ENCODE results near the gene MRPL22.
"Not testable (repeated sequence)": the region's sequence is repeated elsewhere in the genome, so short reads cannot be mapped to it uniquely, and the experiment has no call there.

The MRPL22 gene

DNA sequence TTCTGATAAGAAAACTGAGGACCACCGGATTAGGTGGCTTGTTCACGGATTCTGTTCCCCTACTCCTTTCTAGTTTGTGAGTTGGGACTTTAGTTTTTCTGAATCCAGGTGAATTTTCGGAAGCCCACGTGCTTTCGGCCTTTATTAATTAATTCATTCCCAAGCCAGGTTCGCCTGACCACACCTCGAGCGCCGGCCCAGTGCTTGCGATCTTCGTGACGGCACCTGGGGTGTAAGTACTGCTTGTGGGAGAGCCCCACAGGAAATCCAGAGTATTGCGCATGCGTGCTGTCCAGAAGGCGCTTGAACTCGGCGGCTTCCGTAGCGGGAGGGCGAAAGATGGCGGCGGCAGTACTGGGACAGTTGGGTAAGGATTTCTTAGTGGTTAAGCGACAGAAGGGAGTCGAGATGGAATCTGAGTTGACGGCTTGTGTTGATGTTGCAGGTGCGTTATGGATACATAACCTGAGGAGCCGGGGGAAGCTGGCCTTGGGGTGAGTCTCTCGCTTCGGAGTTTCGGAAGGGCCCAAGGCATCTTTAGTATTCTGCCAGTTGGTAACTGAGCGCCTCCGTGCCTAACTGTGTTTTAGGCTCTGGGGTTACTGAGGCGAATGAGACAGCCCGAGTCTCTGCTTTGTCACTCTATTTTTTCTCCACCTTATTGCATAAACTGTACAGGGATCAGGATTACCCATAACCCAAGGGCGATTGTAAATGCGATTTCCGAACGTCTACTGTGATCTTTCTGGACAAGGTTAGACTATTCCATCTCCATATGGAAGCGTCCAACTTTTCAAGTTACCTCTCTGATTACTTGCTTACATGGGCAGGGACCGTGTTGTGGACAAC, at the start of gene MRPL22:
TSS of gene MRPL22 (plus strand) at position 302 of the 849 bp plus-strand sequence. CDS start at position 340, 38 bp downstream.
- peak; percentile 92 for DNase-seq

GRCh38 chr5:154892369-154892771, 48.5 kb upstream of the MRPL22 start:
- DNase-seq, result no peak

DNA sequence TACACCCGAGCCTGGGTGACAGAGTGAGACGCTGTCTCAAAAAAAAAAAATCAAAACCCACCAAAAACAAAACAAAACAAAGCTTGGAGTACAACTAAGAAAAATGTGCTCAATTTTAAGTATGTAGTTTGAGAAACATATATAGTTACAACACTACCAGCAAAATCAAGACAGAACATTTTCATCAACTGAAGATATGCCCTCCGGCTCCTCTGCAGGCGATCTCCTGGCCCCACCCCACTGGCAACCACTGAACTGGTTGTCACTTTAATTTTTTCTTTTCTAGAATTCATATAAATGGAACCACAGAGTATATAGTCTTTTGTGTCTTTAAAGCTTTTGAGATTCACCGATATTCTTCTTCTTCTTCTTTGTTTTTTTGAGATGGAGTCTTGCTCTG, 47.5 kb upstream of the MRPL22 start:
- DNase-seq, result no peak

GRCh38 chr5:154895606-154896561, 45.0 kb upstream of the MRPL22 start:
- DNase-seq, result no peak

DNA sequence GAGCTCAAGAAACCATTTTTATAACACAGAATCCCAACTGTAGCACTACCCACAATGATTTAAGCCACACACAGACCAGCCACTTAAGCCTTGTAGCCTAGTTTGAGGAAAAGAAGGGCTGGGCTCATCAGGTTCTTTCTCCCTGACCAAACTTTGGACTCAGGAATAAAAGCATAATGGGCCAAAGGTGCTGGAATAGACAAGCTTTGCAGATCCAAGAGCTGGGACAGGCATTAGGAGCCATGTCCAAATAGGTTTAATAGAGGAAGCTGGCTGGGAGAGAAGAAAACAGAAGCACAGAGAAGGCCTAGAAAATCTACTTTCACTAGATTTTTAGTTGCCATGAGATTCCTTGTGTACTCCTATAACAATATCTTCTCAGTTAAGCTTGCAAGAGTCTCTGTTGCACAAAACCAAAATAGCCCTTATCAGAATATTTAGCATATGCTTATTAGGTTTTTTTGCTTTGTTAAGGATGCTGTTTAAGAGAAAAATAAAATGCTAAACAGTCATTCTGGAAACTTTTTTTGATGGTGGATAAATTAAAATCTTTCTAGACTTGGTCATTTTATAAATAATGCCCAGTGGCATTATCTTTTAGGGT, 44.2 kb upstream of the MRPL22 start:
- no peak for DNase-seq

- no peak for DNase-seq
These were observed 42.7 kb upstream of the MRPL22 start for GRCh38 chr5:154898210-154898609.

DNA sequence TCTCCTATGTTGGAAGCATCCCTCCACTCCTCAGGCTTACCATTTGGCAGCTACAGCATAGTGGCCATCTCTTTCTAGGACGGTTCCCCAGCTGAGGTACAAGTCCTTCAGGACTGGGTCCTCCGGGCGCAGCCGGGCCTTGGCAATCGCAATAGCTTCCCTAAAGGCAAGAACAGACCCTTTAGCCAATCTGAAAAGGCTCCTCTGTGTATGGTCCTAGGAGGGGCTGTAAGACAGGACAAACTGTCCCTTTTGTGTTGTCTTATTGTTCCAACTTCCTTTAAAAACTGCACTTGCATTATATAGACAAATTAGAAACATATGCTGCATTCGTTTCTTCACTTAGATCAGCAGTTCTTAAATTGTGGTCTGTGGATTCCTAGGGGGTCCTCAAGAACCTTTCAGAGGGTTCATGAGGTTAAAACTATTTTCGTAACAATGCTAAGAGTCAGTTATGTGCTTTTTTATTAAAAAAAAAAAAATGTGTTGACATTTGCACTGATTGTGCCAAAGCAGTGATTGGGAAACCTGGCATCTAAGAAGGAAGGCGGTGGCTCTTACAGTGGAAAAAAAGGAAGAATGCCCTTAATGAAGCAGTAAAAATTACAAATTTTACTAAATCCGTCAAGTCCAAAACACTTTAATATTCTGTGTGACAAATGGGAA, 41.6 kb upstream of the MRPL22 start:
- no peak for DNase-seq

DNA sequence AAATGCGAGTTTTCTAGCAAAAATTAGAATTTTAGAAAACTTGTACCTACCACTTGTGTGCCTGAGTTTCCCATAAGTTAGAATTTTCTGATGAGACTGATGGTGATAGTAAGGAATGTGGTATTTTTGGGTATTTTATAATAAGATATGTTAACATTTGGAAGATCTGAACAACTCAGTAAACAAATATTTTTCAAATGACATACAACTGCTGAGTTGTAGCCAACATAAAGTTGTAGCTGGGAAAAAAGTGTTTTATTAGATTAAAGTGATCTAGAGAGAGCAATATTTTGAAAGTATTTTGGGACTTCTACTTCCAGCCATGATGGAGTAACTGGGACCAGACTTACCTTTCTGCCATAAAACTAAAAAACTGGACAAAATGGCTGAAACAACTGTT, 40.8 kb upstream of the MRPL22 start:
- DNase-seq, result no peak

DNA sequence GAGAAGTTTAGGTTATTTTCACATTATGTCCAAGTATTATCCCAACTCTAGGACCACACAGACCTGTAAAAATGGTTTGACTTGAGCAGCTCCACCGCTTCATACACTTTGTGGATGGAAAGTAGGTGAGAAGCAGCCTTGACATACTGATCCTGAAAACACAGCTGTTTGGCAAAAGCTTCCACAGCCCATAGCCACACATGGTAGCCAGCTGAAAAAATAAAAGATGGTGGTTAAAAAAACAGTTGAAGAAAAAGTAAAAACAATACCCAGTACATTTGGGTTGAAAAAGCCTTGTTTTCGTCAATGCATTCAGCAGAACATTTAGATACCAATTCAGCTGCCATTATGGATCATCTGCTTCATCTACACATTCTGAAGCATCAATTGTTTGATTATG, 39.6 kb upstream of the MRPL22 start:
- DNase-seq, result no peak

GRCh38 chr5:154901913-154902312, 39.0 kb upstream of the MRPL22 start:
- no peak for DNase-seq

- not testable (repeated sequence) for DNase-seq
These were observed 35.3 kb upstream of the MRPL22 start for GRCh38 chr5:154905601-154906000.

- DNase-seq, result no peak
These were observed 24.0 kb upstream of the MRPL22 start for GRCh38 chr5:154916874-154917273.

DNA sequence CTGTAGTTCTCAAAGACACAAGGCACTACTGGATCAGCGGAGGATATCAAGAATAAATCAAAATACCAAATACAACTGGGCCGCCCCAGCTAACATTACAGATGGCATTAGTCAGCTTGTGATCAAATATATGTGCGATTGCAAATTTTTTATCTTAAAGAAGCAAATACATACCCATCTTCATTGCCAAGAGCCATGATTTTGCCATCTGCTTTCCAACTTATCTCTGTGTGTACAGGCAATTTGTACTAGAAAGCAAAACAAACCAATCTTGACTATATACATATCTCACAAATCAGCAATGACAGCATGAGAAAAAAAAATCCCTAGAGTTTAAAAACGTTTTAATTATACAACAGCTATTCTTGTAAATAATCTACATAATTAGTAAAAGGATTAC, 23.1 kb upstream of the MRPL22 start:
- no peak for DNase-seq

- DNase-seq, result no peak
These were observed 17.1 kb upstream of the MRPL22 start for GRCh38 chr5:154923441-154924430.

DNA sequence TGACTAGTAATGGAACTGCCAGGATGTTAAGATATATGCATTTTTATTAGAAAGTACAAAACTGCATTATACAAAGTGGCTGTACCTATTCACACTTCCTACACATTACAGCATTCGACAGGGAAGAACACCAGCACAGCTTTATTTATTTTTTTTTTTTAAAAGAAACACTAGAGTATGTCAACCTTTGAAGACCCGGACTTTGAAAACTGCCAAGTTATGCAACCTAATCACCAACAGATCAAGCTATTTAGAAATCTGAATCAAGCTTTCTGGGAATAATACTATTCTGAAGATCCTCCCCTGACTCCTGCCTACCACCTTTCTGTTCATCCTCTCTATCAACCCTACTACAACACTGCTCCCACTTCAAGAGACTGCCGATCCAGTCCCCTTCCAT, 7.3 kb upstream of the MRPL22 start:
- no peak for DNase-seq

GRCh38 chr5:154934881-154935280, 6.0 kb upstream of the MRPL22 start:
- DNase-seq, result no peak

DNA sequence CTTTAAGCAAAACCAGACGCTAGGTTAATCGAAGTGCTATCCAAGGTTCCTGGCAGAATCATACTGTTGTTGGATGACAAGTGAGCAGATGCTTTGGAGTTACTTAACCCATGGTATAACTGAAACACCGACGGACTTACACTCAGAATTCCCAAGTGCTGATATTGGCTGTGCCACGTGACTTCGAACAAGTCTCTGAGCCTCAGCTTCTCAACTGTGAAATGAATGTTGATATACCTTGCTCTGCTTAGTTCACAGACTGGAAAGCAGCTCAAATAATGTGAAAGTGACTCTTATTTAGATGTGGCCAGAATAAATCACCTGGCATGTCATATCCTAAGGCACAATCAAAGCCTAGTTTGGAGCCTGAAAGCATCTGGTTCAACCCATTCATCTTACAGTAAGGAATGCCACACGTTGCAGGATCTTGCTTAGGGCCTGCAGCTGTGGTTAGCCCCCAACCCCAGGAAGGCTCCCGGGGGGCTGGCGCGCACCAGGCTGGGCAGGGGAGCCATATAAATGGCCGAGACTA, 3.6 kb upstream of the MRPL22 start:
- DNase-seq, result no peak

DNA sequence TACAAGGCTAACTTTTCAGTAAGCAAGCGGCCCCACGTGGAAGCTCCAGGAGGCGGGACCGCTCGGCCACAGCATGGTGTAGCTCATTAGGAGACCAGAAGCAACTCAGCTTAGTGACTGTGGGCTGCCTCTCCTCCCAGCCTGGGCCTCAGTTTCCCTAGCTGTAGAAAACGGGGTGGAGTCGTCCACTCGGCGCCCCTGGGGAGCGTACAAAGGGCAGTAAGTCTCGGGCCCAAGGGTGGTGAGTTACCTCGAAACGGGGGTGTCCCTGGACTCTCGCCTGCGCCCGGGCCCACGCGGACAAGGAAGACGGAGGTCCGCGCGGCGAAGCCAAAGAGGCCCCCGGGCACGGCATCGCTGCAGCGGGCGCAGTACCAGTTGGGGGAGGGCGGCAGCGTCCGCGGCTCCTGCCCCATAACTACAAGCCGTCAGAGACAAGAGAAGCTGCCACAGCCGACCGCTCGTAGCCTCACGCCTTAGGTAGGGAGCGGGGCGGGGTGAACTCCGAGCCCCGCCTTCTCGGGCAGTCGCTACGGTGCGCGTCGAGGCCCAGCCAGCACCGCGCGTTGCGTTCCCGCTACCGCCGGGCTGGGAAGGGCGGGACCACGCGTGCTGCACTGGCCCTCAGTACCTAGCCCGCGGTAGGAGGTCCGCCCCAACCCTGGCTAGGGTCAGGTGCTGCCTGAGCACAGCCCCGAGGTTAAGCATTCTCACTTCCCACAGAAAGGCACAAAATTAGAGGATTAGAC, 3.0 kb upstream of the MRPL22 start, which contains the start of gene GEMIN5:
TSS of gene GEMIN5 (minus strand) at position 494 of the 749 bp plus-strand sequence. CDS start at position 416, 78 bp downstream.
- peak; percentile 84 for DNase-seq

GRCh38 chr5:154939387-154939786, 1.5 kb upstream of the MRPL22 start:
- not testable (repeated sequence) for DNase-seq

DNA sequence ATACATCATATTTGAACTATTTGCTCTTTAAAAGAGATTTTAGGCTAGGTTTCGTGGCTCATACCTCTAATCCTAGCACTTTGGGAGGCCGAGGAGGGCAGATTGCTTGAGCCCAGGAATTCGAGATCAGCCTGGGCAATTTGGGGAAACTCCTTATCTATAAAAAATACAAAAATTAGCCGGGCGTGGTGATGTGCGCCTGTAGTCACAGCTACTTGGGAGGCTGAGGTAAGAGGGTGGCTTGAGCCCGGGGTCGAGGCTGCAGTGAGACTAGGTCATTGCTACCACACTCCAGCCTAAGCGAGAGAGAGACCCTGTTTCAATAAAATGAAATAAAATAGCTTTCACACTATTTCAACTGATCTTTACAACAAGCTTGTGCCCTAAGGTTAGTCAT, 500 bp upstream of the MRPL22 start:
- no peak for DNase-seq

Measured in activated T-cell treated with anti-CD3 and anti-CD28 coated beads, Interleukin-2, amount 50 U/mL, for 1 hour (primary cell).